GM18505 (cell line): Measurements from ENCODE around the gene OAS1.

ENCODE experiments used
- ATAC-seq: cut with Tn5 transposase; IDR thresholded peaks from one replicate; pipeline ENCODE4 v1.9.1; 2021; ENCODE audit not compliant: unreplicated experiment
- POLR2A ChIP-seq: IDR thresholded peaks from 4 replicates; pipeline ENCODE4 v1.6.1; 2011; ENCODE audit warnings: borderline replicate concordance; ENCODE audit not compliant: insufficient read depth, insufficient read length; ENCODE audit errors: extremely low read depth

Gene OAS1

DNA sequence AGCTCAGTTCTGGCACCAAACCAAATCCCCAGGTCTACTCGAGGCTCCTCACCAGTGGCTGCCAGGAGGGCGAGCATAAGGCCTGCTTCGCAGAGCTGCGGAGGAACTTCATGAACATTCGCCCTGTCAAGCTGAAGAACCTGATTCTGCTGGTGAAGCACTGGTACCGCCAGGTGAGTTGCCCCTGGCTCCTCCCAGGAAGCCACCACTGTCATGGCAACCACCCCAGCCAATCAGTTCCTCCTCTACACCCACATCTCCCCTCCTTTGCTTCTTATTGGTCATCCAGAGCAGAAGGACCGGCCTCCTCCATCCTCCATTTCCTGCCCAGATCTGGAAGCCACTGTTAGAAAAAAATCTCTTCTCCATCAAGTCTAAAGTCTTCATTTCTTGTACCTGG, 54.3 kb downstream of the OAS1 start:
- ATAC-seq: no peak
- TF ChIP-seq POLR2A: no peak

DNA sequence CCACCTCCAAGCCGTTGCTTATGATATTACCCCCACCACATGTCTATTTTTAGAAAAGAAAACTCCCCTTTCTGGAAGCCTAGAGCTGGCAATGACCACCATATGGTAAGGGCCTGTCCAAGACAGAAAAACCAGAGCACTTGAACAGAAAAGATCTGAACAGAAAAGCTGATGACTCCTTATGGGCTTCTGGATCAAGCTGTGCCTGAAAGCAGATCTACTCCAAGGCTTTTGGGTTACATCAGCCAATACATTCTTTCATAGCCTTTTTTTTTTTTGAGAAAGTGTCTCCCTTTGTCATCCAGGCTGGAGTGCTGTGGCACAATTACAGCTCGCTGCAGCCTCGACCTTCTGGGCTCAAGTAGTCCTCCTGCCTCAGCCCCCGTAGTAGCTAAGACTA, 54.8 kb downstream of the OAS1 start:
- ATAC-seq: no peak
- no peak for TF ChIP-seq POLR2A

DNA sequence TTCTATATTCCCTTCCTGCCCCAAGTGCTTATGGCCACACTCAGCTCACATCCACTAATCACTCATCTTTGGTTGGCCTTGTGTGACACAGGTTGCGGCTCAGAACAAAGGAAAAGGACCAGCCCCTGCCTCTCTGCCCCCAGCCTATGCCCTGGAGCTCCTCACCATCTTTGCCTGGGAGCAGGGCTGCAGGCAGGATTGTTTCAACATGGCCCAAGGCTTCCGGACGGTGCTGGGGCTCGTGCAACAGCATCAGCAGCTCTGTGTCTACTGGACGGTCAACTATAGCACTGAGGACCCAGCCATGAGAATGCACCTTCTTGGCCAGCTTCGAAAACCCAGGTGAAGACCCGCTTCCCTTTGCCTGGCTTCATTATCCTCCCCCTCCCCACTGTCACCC, 55.8 kb downstream of the OAS1 start:
- TF ChIP-seq POLR2A: no peak
- ATAC-seq: no peak

DNA sequence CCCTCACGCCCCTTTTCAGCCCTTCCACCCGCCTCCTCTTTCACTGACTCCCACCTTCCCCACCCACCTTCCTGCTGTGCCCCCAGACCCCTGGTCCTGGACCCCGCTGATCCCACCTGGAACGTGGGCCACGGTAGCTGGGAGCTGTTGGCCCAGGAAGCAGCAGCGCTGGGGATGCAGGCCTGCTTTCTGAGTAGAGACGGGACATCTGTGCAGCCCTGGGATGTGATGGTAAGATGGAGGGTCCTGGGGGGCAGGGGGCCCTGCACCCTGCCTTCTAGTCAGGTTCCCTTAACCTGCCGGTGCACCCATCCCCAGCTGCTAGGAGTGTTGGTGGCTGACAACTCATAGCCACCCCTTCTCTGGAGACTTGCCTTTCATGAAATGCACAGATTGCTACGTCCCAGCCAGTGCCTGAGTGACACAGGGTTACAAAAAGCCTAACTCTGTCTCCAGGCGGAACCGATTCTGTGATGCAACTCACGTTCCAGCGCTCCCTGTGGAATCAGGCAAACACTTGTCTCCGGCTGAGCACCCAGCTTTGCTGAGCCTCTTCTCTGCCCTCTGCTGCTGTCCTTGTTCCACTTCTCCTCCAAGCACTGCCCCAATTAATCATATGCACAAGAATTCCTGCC, 56.6 kb downstream of the OAS1 start:
- no peak for ATAC-seq
- TF ChIP-seq POLR2A: no peak

DNA sequence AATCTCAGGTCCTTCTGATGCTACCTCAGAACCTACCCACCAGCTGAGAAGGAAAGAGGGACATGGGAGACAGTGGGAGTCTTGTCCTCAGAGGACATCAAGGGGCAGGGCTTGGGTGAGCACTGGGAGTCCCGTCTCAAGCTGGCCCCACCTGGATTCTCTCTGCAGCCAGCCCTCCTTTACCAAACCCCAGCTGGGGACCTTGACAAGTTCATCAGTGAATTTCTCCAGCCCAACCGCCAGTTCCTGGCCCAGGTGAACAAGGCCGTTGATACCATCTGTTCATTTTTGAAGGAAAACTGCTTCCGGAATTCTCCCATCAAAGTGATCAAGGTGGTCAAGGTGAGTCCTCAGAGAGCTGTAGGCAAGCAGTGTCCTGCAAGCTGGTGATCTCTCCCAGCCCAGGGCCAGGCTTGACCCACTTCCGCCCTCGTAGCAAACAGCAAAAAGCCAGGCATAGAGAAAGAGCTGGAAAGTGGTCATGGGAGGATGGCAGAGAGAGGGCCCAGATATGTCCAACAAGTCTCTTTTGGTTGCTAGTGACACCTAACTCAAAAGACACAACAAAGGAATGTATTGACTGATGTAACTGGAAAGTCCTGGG, 57.4 kb downstream of the OAS1 start:
- no peak for ATAC-seq
- TF ChIP-seq POLR2A: no peak

DNA sequence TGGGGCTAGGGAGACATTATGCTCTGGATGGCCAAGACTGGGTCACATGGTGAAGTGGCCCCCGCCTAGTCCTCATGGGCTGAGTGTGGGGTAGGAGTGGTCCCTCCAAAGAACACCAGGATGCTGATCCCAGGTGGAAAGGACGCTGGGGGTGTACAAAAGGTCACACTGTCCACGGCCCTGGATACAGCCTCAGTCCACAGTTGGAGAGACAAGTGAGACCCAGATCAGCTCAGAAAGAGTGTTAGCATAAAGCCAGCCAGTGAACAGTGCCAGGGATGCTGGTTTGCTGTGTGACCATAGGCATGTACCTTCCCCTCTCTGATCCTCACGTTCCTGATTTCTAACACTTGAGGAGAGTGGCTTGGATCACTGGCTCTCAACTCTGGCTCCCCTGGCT, 58.2 kb downstream of the OAS1 start:
- no peak for ATAC-seq
- no peak for TF ChIP-seq POLR2A

DNA sequence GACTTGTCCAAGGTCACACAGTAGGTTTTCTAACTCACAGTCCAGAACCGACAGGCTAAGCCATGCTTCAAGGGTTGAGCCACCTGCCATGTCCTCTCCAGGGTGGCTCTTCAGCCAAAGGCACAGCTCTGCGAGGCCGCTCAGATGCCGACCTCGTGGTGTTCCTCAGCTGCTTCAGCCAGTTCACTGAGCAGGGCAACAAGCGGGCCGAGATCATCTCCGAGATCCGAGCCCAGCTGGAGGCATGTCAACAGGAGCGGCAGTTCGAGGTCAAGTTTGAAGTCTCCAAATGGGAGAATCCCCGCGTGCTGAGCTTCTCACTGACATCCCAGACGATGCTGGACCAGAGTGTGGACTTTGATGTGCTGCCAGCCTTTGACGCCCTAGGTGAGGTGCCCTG, 58.9 kb downstream of the OAS1 start:
- ATAC-seq: no peak
- no peak for TF ChIP-seq POLR2A

DNA sequence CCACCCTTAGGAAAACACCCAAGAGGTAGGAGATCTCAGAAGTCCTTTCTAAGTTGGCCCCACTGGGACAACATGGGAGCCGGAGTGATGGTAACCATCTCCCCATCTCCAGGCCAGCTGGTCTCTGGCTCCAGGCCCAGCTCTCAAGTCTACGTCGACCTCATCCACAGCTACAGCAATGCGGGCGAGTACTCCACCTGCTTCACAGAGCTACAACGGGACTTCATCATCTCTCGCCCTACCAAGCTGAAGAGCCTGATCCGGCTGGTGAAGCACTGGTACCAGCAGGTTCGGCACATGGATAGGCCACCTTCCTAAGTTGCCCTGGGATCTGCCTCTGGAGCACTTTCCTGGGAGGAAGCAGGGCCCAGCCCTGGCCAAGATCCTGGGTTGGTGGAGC, 60.5 kb downstream of the OAS1 start:
- TF ChIP-seq POLR2A: no peak
- ATAC-seq: no peak

DNA sequence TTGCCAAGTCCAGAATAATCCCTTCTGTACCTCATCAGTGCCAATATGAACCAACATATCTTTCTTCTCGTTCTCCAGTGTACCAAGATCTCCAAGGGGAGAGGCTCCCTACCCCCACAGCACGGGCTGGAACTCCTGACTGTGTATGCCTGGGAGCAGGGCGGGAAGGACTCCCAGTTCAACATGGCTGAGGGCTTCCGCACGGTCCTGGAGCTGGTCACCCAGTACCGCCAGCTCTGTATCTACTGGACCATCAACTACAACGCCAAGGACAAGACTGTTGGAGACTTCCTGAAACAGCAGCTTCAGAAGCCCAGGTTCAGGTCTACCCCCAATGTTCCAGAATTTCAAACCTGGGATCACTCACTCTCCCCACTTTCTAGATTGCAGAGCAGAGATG, 61.1 kb downstream of the OAS1 start:
- no peak for ATAC-seq
- TF ChIP-seq POLR2A: no peak
